PC-9 (cell line): ENCODE measurements around the gene RPS17. TPM values are rescaled to one million over a fixed set of nuclear protein-coding genes. Genes with fewer than 3 reads are reported as not detected.

Experiments used
- BruUV-seq: library from RNA; stranded (reverse); fragments of 400-500 nt; replicated peaks from 2 replicates; lab custom pipeline; 2021; lab: Mats Ljungman, UMichigan
- CTCF ChIA-PET: fragments of 300-600 bp; sonication (Branson Sonifier 250); formaldehyde crosslinking; loops from one replicate; lab custom pipeline; 2022; ENCODE audit warnings: antibody characterized with exemption; lab: Charles Lee
- POLR2A ChIA-PET: fragments of 300-600 bp; sonication (Branson Sonifier 250); formaldehyde crosslinking; loops from one replicate; lab custom pipeline; 2022; ENCODE audit warnings: antibody characterized with exemption; ENCODE audit not compliant: unreplicated experiment; lab: Charles Lee
- DNase-seq, 2 experiments: peaks; one replicate each; pipeline versions ENCODE4 v3.0.0 to v3.0.0-alpha.2; 2015 to 2022; ENCODE audit warnings: mixed read lengths in 1 of 2
- H2AFZ ChIP-seq: fragments of 200-600 bp; sonication (generic); 2 replicates; pipeline ENCODE4 v1.8.1; 2017; ENCODE audit warnings: antibody characterized with exemption
- H3F3A ChIP-seq: fragments of 200-600 bp; sonication (generic); 2 replicates; pipeline ENCODE4 v1.8.1; 2017; ENCODE audit warnings: antibody characterized with exemption, mild to moderate bottlenecking, low read depth; ENCODE audit not compliant: insufficient read depth
- H3K27ac ChIP-seq: fragments of 200-600 bp; sonication (generic); 2 replicates; pipeline ENCODE4 v1.6.1; 2016; ENCODE audit warnings: mixed run types
- H3K27me3 ChIP-seq: fragments of 200-600 bp; sonication (generic); 2 replicates; pipeline ENCODE4 v1.6.1; 2016; ENCODE audit warnings: low read depth, mixed run types; ENCODE audit not compliant: insufficient read depth
- H3K36me3 ChIP-seq: fragments of 200-600 bp; sonication (generic); 2 replicates; pipeline ENCODE4 v1.6.1; 2016; ENCODE audit warnings: low read depth, mixed run types
- H3K4me1 ChIP-seq: fragments of 200-600 bp; sonication (generic); replicated peaks from 2 replicates; pipeline ENCODE4 v1.6.1; 2016; ENCODE audit warnings: mixed run types; ENCODE audit not compliant: insufficient read depth
- H3K4me2 ChIP-seq: fragments of 200-600 bp; sonication (generic); 2 replicates; pipeline ENCODE4 v1.6.1; 2017; ENCODE audit warnings: mixed run types
- H3K4me3 ChIP-seq: fragments of 200-600 bp; sonication (generic); 2 replicates; pipeline ENCODE4 v1.6.1; 2016; ENCODE audit warnings: mixed run types
- H3K79me2 ChIP-seq: fragments of 200-600 bp; sonication (generic); 2 replicates; pipeline ENCODE4 v1.6.1; 2017; ENCODE audit warnings: low read depth, mixed run types
- H3K9me2 ChIP-seq: fragments of 200-600 bp; sonication (generic); 2 replicates; pipeline ENCODE4 v1.8.1; 2017; ENCODE audit warnings: mild to moderate bottlenecking; ENCODE audit not compliant: insufficient read depth
- H3K9me3 ChIP-seq: fragments of 200-600 bp; sonication (generic); 2 replicates; pipeline ENCODE4 v1.8.1; 2016; ENCODE audit warnings: low read depth; ENCODE audit not compliant: insufficient read depth
- H4K20me1 ChIP-seq: fragments of 200-600 bp; sonication (generic); 2 replicates; pipeline ENCODE4 v1.8.1; 2017; ENCODE audit not compliant: insufficient read depth
- CTCF ChIP-seq: fragments of 200-600 bp; sonication (generic); conservative IDR thresholded peaks from 2 replicates; pipeline ENCODE4 v1.6.1; 2017; ENCODE audit warnings: mixed run types, antibody characterized with exemption, mild to moderate bottlenecking, moderate library complexity
- EZH2 ChIP-seq: fragments of 200-600 bp; sonication (generic); IDR thresholded peaks from 2 replicates; pipeline ENCODE4 v1.8.0; 2017; ENCODE audit warnings: antibody characterized with exemption, low read depth
- intact Hi-C: fragments of 100-400 bp; cut with micrococcal nuclease; formaldehyde crosslinking; loops from one replicate; pipeline ENCODE4 v1.10.0; 2022; ENCODE audit not compliant: unreplicated experiment
- total RNA-seq: library from RNA; stranded (reverse); gene quantifications from 2 replicates; pipeline ENCODE4 v1.2.3, GENCODE V29; 2021

The RPS17 gene
- total RNA-seq, 1 experiment from 2014 or later, result 1,891 TPM

DNA sequence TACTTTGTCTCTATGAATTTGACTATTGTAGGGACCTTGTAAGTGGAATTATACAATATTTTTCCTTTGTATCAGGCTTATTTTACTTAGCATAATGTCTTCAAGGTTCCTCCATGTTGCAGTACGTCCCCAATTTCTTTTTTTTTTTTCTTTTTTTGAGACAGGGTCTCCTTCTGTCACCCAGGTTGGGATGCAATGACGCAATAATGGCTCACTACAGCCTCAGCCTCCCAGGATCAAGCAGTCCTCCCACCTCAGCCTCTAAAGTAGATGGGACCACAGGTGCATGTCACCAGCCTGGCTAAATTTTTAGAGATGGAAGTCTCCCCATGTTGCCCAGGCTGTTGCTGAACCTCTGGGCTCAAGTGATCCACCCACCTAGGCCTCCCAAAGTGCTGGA lies 40.5 kb upstream of the RPS17 start:
- intact Hi-C loops, result no loop called here
- H3K4me1 ChIP-seq, result no peaks in the 10 kb centered on the region

DNA sequence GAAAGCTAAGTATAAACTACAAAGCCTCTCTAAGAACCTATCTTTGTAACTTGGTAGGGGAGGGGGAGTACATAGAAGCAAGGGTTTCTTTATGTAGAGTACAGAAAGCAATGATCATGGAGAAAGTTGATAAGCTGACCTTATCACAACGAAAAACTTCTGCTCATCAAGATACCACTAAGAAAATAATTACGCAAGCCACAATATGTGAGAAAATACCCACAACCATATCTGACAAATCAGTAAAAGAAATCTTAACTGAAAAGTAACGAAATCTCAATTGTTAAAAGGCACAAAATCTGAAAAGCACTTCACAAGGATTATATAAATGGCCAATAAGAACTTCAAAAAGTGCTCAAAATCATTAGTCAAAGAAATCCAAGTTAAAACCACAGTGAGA lies 35.1 kb upstream of the RPS17 start:
- CTCF ChIA-PET, result no interaction called here
- BruUV-seq, result no TSS peak
- POLR2A ChIA-PET, result no interaction called here
- Histone ChIP-seq H4K20me1 (no peaks in the 10 kb centered on the region), H3K4me3 (no peak overlapping the region), H3K27ac (no peak overlapping the region), H3F3A (no peaks in the 10 kb centered on the region), H3K36me3 (no peaks in the 10 kb centered on the region), H3K4me1 (no peaks in the 10 kb centered on the region), H2AFZ (no peak overlapping the region), H3K9me2 (no peaks in the 10 kb centered on the region), H3K27me3 (peaks cover 13% of the 10 kb centered on the region; the same call in 1 of the 2 replicates), H3K79me2 (no peaks in the 10 kb centered on the region), H3K4me2 (no peak overlapping the region), H3K9me3 (no peaks in the 10 kb centered on the region)
- no peak for DNase-seq
- intact Hi-C loops, result no loop called here
- TF ChIP-seq CTCF (no peak), EZH2 (no peak)

More for the DNA sequence above, 40.5 kb upstream of the RPS17 start:
- H3K4me3 ChIP-seq, result no peak overlapping the region
- peaks cover 47% of the 10 kb centered on the region; the same call in 1 of the 2 replicates for H3K27me3 ChIP-seq
- ChIA-PET POLR2A (no interaction called here), CTCF (no interaction called here)
- no peaks in the 10 kb centered on the region for H4K20me1 ChIP-seq
- no peaks in the 10 kb centered on the region for H3K9me2 ChIP-seq
- no peaks in the 10 kb centered on the region for H3K36me3 ChIP-seq
- no peak overlapping the region for H2AFZ ChIP-seq
- no peak overlapping the region for H3K27ac ChIP-seq
- DNase-seq, result no peak
- H3K4me2 ChIP-seq, result no peak overlapping the region
- H3K79me2 ChIP-seq, result no peaks in the 10 kb centered on the region
- BruUV-seq, result no TSS peak
- H3F3A ChIP-seq, result no peaks in the 10 kb centered on the region
- TF ChIP-seq CTCF (no peak), EZH2 (no peak)
- no peaks in the 10 kb centered on the region for H3K9me3 ChIP-seq

DNA sequence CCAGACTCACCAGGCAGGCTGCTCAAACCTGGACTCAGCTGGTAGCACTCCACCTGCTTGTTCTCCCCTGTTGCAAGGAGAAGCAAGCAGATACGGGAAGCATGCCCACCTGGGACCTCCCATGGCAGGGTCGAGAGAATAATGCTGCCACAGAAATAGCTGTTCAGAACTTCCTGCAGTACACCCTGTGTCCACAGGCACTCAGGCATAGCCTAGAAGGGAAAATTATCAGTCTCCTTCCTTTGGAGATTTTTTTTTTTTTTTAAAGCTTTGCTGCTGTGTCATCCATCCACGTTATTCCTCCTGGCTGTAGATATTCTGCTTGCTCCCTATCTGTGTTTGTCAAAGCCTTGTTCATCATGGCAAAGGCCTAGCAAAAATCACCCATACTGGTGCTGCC lies 32.7 kb upstream of the RPS17 start:
- CTCF ChIA-PET, result no interaction called here
- Histone ChIP-seq H3K4me3 (no peak overlapping the region), H3K9me2 (no peaks in the 10 kb centered on the region), H4K20me1 (no peaks in the 10 kb centered on the region), H3K4me1 (no peaks in the 10 kb centered on the region), H3K27ac (no peak overlapping the region), H3K79me2 (no peaks in the 10 kb centered on the region), H2AFZ (no peak overlapping the region), H3K9me3 (no peaks in the 10 kb centered on the region), H3F3A (no peaks in the 10 kb centered on the region), H3K27me3 (0 out of 2 replicates have a peak, but pooled peaks cover 9% of the 10 kb centered on the region), H3K36me3 (no peaks in the 10 kb centered on the region), H3K4me2 (no peak overlapping the region)
- intact Hi-C loops, result no loop called here
- no TSS peak for BruUV-seq
- DNase-seq, result no peak
- TF ChIP-seq EZH2, result no peak
- TF ChIP-seq CTCF, result no peak
- POLR2A ChIA-PET, result no interaction called here
